KMS-11 (cell line): ENCODE measurements around the gene TFEB.
A peak's percentile ranks its signal among the peaks of the same experiment; 100 is the strongest.

Source experiments
- H2AFZ ChIP-seq: fragments of 200-600 bp; sonication (generic); 2 replicates; pipeline ENCODE4 v1.6.1; 2016; ENCODE audit warnings: antibody characterized with exemption, mixed run types, low read depth
- H3K27ac ChIP-seq: fragments of 200-600 bp; sonication (generic); 2 replicates; pipeline ENCODE4 v1.6.1; 2016; ENCODE audit warnings: mild to moderate bottlenecking, mixed run types
- H3K27me3 ChIP-seq: fragments of 200-600 bp; sonication (generic); 2 replicates; pipeline ENCODE4 v1.6.1; 2017; ENCODE audit warnings: mild to moderate bottlenecking, low read depth, mixed run types, moderate library complexity; ENCODE audit not compliant: insufficient read depth
- H3K36me3 ChIP-seq: fragments of 200-600 bp; sonication (generic); 2 replicates; pipeline ENCODE4 v1.6.1; 2017; ENCODE audit warnings: mild to moderate bottlenecking, mixed run types; ENCODE audit not compliant: insufficient read depth
- H3K4me1 ChIP-seq: fragments of 200-600 bp; sonication (generic); 2 replicates; pipeline ENCODE4 v1.6.1; 2016; ENCODE audit warnings: mild to moderate bottlenecking, low read depth, mixed run types; ENCODE audit not compliant: poor library complexity, severe bottlenecking
- H3K4me2 ChIP-seq: fragments of 200-600 bp; sonication (generic); 2 replicates; pipeline ENCODE4 v1.7.0; 2016; ENCODE audit warnings: mild to moderate bottlenecking, mixed run types
- H3K4me3 ChIP-seq: fragments of 200-600 bp; sonication (generic); IDR thresholded peaks from 2 replicates; pipeline ENCODE4 v1.6.1; 2017; ENCODE audit warnings: low read depth, low read length, mixed read lengths; ENCODE audit not compliant: insufficient read depth
- H3K79me2 ChIP-seq: fragments of 200-600 bp; sonication (generic); 2 replicates; pipeline ENCODE4 v1.6.1; 2016; ENCODE audit warnings: low read depth, mixed run types; ENCODE audit not compliant: insufficient read depth
- H3K9ac ChIP-seq: fragments of 200-600 bp; sonication (generic); 2 replicates; pipeline ENCODE4 v1.6.1; 2016; ENCODE audit warnings: mild to moderate bottlenecking, mixed run types
- H4K20me1 ChIP-seq: fragments of 200-600 bp; sonication (generic); 2 replicates; pipeline ENCODE4 v1.6.1; 2016; ENCODE audit warnings: mild to moderate bottlenecking, mixed run types; ENCODE audit not compliant: insufficient read depth
- TF ChIP-seq, protein P1 (sequence below): fragments of 200-600 bp; sonication (generic); conservative IDR thresholded peaks from 2 replicates; pipeline ENCODE4 v1.6.1; 2017; ENCODE audit warnings: low read depth, mild to moderate bottlenecking, antibody characterized with exemption, low read length, moderate library complexity, mixed read lengths

The TFEB gene

DNA sequence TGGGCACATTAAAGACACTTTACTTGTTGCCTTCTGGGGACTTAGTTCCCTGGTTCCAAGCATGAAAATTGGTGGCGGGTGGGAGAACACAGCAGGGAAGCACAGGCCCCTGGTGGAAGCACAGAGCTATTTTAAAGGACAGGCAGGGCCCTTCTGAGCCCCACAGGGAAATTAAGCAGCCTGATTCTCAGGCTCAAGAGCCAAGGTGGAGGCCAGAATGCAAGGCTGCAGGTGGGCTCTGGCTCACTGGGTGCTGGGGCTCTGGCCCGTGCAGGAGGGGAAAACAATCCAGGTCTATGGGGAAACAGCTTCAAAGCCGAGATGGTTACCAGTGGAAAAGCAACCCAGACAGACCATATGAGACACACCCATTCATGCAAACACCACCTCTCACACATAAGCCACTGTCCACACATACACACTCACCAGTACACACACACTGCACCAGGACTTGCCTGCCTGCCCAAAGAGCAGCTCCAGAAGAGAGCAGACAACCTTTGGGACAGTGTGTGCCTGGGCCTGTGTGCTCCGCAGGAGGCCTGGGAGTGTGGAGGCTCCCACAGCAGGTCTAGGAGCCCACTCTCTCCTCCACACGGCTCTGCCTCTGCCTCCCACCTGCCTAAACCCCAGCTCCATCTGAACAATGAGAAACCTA is 30.6 kb downstream of the TFEB start:
- peak overlapping the region; percentile 55; the same call in 1 of the 2 replicates for H3K9ac ChIP-seq
- no peak overlapping the region for H2AFZ ChIP-seq
- H4K20me1 ChIP-seq: no peaks in the 10 kb centered on the region
- H3K36me3 ChIP-seq: no peaks in the 10 kb centered on the region
- no peaks in the 10 kb centered on the region for H3K27me3 ChIP-seq
- H3K4me1 ChIP-seq: peaks cover 44% of the 10 kb centered on the region
- peak overlapping the region; percentile 91 for H3K4me2 ChIP-seq
- H3K4me3 ChIP-seq: no peak overlapping the region
- peak overlapping the region; percentile 76; the same call in 1 of the 2 replicates for H3K27ac ChIP-seq
- 0 out of 2 replicates have a peak, but pooled peaks cover 7% of the 10 kb centered on the region for H3K79me2 ChIP-seq
- TF ChIP-seq, protein P1, sequence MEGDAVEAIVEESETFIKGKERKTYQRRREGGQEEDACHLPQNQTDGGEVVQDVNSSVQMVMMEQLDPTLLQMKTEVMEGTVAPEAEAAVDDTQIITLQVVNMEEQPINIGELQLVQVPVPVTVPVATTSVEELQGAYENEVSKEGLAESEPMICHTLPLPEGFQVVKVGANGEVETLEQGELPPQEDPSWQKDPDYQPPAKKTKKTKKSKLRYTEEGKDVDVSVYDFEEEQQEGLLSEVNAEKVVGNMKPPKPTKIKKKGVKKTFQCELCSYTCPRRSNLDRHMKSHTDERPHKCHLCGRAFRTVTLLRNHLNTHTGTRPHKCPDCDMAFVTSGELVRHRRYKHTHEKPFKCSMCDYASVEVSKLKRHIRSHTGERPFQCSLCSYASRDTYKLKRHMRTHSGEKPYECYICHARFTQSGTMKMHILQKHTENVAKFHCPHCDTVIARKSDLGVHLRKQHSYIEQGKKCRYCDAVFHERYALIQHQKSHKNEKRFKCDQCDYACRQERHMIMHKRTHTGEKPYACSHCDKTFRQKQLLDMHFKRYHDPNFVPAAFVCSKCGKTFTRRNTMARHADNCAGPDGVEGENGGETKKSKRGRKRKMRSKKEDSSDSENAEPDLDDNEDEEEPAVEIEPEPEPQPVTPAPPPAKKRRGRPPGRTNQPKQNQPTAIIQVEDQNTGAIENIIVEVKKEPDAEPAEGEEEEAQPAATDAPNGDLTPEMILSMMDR: no peak

DNA sequence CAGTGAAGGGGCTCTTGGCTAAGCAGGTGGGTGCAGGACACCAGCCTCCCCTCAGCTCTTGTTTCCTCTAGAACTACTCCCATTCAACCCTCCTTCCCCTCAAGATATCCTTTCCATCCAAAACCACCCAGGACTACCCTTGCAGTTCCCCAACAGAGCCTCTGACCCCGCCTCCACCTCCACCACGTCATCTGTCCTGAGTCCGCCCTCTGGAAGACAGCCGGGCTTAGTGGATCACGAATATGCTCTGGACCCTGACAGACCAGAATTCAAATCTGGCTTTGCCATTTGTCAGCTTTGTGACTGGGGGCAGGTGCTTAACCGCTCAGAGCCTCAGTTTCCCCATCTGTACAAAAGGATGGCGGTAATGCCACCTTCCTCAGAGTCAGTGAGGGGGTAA is 31.4 kb downstream of the TFEB start:
- Histone ChIP-seq H3K27me3 (no peaks in the 10 kb centered on the region), H3K9ac (no peak overlapping the region), H3K4me1 (peaks cover 44% of the 10 kb centered on the region), H3K79me2 (0 out of 2 replicates have a peak, but pooled peaks cover 7% of the 10 kb centered on the region), H3K4me2 (no peak overlapping the region), H3K36me3 (no peaks in the 10 kb centered on the region), H3K27ac (no peak overlapping the region), H2AFZ (no peak overlapping the region), H4K20me1 (no peaks in the 10 kb centered on the region), H3K4me3 (no peak overlapping the region)
- TF ChIP-seq, protein P1: no peak

DNA sequence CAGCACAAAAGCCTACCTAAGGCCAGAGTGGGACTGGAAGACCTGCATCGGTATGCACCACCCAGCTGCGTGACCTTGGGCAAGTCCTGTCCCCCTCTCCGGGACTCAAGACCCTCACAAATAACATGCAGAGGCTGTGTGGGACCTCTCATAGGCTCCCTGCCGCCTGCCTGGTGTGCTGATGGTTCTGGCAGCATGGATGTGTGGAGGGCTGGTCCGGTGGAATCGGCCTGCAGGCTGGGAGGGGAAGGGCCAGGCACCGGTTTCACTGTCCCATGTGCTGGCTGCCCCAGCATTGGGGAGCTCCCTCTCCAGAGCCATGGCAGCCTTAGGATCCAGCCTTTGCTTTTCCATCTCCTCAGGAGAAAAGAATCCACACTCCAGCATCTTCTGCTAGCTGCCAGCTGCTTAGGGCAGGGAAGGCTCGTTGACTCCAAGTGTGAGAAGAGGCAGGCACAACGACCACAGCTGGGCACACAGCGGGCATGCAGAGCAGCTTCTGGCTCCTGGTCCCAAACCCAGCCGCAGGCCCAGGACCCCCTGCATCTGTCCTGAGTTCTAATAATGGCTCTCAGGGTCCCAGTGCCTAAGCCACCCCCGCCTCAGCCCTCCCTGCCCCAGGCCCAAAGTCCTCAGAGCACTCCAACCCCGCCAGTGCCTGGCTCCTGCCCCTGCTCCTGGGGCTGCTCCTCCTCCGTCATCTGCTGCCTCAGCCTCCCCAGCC is 32.5 kb downstream of the TFEB start:
- no peak overlapping the region for H2AFZ ChIP-seq
- no peaks in the 10 kb centered on the region for H4K20me1 ChIP-seq
- H3K79me2 ChIP-seq: 0 out of 2 replicates have a peak, but pooled peaks cover 7% of the 10 kb centered on the region
- no peak overlapping the region for H3K27ac ChIP-seq
- H3K4me1 ChIP-seq: peaks cover 41% of the 10 kb centered on the region
- TF ChIP-seq, protein P1: no peak
- no peaks in the 10 kb centered on the region for H3K27me3 ChIP-seq
- no peak overlapping the region for H3K9ac ChIP-seq
- H3K36me3 ChIP-seq: no peaks in the 10 kb centered on the region
- no peak overlapping the region for H3K4me2 ChIP-seq
- H3K4me3 ChIP-seq: no peak overlapping the region

- Histone ChIP-seq H3K4me1 (peaks cover 40% of the 10 kb centered on the region), H3K9ac (no peak overlapping the region), H3K4me2 (no peak overlapping the region), H3K27me3 (no peaks in the 10 kb centered on the region), H3K4me3 (no peak overlapping the region), H2AFZ (no peak overlapping the region), H4K20me1 (no peaks in the 10 kb centered on the region), H3K36me3 (no peaks in the 10 kb centered on the region), H3K79me2 (0 out of 2 replicates have a peak, but pooled peaks cover 7% of the 10 kb centered on the region), H3K27ac (no peak overlapping the region)
- TF ChIP-seq, protein P1: no peak
These were observed 33.2 kb downstream of the TFEB start for GRCh38 chr6:41702089-41702745.
